ENCODE measurements around the gene PNLIPRP3. TPM values are rescaled to one million over a fixed set of nuclear protein-coding genes. Genes with fewer than 3 reads are reported as not detected.

Gene PNLIPRP3
- total RNA-seq, 1 donor from 2014 or later, result not detected

DNA sequence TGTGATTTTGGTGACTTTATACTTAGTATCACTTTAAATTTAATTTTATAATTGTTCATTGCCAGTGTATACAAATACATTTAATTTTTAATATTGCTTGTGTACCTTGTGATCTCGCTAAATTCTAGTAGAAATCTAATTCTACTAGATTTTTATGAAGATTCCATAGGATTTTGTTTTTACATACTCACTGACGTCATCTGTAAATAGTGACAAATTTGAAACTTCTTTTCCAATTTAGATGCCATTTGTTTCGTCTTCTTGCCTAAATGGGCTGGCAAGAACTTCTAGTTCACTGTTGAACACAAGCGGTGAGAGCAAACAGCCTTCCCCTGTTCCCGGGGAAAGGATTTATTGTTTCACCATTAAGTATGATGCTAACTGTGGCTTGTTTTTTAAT is 17.3 kb upstream of the PNLIPRP3 start:
- no peaks in the 10 kb centered on the region for H3K27me3 ChIP-seq (ENCODE audit: low read depth)
- DNase-seq, result no peak
- ATAC-seq, result no peak
- intact Hi-C loops (cut with DNase I), result no loop called here
- H3K36me3 ChIP-seq, result no peaks in the 10 kb centered on the region
- no peaks in the 10 kb centered on the region for H3K9me3 ChIP-seq
- TF ChIP-seq, protein P1, sequence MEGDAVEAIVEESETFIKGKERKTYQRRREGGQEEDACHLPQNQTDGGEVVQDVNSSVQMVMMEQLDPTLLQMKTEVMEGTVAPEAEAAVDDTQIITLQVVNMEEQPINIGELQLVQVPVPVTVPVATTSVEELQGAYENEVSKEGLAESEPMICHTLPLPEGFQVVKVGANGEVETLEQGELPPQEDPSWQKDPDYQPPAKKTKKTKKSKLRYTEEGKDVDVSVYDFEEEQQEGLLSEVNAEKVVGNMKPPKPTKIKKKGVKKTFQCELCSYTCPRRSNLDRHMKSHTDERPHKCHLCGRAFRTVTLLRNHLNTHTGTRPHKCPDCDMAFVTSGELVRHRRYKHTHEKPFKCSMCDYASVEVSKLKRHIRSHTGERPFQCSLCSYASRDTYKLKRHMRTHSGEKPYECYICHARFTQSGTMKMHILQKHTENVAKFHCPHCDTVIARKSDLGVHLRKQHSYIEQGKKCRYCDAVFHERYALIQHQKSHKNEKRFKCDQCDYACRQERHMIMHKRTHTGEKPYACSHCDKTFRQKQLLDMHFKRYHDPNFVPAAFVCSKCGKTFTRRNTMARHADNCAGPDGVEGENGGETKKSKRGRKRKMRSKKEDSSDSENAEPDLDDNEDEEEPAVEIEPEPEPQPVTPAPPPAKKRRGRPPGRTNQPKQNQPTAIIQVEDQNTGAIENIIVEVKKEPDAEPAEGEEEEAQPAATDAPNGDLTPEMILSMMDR (IDR thresholded peaks at IDR 0.05), result no peak
- no peak overlapping the region for H3K27ac ChIP-seq
- H3K4me1 ChIP-seq, result no peaks in the 10 kb centered on the region
- H3K4me3 ChIP-seq, result no peak overlapping the region

DNA sequence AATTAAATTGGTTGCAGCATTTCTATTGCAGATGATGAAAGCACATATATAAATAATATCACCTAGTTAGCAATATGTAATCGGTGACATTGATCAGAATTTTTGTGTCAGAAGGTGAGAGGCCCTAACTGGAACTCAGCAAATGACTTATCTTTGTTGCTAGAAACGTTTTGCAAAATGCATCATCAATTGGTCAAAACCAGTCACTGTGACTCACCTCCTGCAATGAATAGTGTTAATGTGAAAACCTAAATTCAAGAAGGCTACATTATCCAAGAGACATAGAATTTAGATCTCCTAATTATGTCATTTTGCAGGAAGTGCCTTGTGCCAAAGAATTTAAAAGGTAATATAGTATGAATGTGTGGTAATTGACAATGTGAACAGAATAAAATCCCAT is 9.8 kb upstream of the PNLIPRP3 start:
- ATAC-seq (no peak), DNase-seq (no peak)
- Histone ChIP-seq H3K27ac (no peak overlapping the region), H3K9me3 (no peaks in the 10 kb centered on the region), H3K36me3 (no peaks in the 10 kb centered on the region), H3K4me1 (no peaks in the 10 kb centered on the region), H3K4me3 (no peak overlapping the region), H3K27me3 (ENCODE audit: low read depth) (no peaks in the 10 kb centered on the region)
- intact Hi-C loops (cut with DNase I), result no loop called here
- TF ChIP-seq, protein P1 (IDR thresholded peaks at IDR 0.05), result no peak

DNA sequence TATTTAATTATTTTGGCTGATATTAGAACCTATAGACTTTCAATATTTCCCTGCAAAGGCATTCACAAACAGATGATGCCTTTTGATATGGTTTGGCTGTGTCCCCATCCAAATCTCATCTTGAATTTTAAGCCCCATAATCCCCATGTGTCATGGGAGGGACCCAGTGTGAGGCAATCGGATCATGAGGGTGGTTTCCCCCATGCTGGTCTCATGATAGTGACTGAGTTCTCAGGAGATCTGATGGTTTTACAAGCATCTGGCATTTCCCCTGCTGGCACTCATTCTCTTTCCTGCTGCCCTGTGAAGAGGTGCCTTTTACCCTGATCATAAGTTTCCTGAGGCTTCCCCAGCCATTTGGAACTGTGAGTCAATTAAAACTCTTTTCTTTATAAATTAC is 9.3 kb upstream of the PNLIPRP3 start:
- no peaks in the 10 kb centered on the region for H3K36me3 ChIP-seq
- no peaks in the 10 kb centered on the region for H3K27me3 ChIP-seq (ENCODE audit: low read depth)
- no peak overlapping the region for H3K27ac ChIP-seq
- TF ChIP-seq, protein P1 (IDR thresholded peaks at IDR 0.05), result no peak
- no peaks in the 10 kb centered on the region for H3K4me1 ChIP-seq
- DNase-seq, result no peak
- intact Hi-C loops (cut with DNase I), result no loop called here
- no peak overlapping the region for H3K4me3 ChIP-seq
- no peak for ATAC-seq
- H3K9me3 ChIP-seq, result no peaks in the 10 kb centered on the region

DNA sequence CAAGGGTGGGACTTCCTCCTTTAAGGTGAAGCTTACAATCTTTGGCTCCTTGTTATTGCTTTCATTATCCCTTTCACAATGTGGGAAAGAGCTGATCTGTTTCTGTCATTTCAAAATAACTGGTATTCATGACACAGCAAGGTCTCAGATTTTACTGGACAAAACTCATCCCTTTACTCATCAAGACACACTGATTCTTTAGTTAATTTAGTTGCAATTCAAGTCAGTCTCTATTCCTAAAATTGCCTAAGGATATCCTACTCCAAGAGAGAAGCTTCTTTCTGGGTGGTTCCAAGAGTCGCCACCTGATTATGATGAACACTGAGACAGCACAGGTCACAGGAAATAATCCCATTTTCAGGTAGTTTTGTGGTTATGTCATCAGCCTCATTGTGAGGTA is 5.8 kb upstream of the PNLIPRP3 start:
- no peaks in the 10 kb centered on the region for H3K27me3 ChIP-seq (ENCODE audit: low read depth)
- TF ChIP-seq, protein P1 (IDR thresholded peaks at IDR 0.05), result no peak
- DNase-seq (no peak), ATAC-seq (no peak)
- H3K4me3 ChIP-seq, result no peak overlapping the region
- no peaks in the 10 kb centered on the region for H3K4me1 ChIP-seq
- no peaks in the 10 kb centered on the region for H3K36me3 ChIP-seq
- H3K9me3 ChIP-seq, result no peaks in the 10 kb centered on the region
- no peak overlapping the region for H3K27ac ChIP-seq
- intact Hi-C loops (cut with DNase I), result no loop called here

DNA sequence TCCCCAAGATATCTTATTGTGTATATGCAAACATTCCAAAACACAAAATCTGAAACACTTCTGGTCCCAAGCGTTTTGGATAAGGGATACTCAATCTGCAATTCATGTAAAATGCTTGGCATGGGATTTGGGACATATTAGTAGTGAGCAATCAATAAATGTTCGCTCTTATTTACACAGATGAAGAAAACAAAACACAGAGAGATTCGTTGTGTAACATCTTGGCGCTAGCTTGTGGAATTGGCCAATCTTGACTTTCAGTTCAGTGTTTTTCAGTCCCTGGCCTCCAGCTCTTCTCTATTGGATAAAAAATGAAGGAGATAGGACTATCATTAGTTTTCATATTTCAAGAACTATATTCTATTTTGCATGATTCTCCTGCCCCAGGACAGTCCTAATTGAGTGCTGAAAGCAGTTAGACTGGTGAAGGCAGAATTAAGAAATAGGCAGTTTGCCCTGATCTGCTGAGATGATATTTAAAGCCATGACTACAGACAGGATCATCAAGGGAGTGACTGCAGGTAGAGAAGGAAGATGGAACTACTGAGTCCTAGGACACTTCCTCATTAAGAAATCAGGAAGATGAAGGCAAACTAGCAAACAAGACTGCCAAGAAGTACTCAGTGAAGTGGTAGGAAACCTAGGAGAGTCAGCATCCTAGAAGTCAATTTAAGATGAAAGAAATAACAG is 1.8 kb downstream of the PNLIPRP3 start:
- Histone ChIP-seq H3K27ac (no peak overlapping the region), H3K27me3 (ENCODE audit: low read depth) (no peaks in the 10 kb centered on the region), H3K4me3 (no peak overlapping the region), H3K4me1 (no peaks in the 10 kb centered on the region), H3K36me3 (no peaks in the 10 kb centered on the region), H3K9me3 (no peaks in the 10 kb centered on the region)
- intact Hi-C loops (cut with DNase I), result no loop called here
- ATAC-seq (no peak), DNase-seq (no peak)
- TF ChIP-seq, protein P1 (IDR thresholded peaks at IDR 0.05), result no peak
